GM19438 (cell line): ENCODE data around the gene RPL7A.

Experiments
- ATAC-seq: cut with Tn5 transposase; IDR thresholded peaks from one replicate; pipeline ENCODE4 v1.9.1; 2021; ENCODE audit warnings: low read depth; ENCODE audit not compliant: unreplicated experiment

RPL7A gene

GRCh38 chr9:133346021-133346785 lies 1.8 kb upstream of the RPL7A start:
- ATAC-seq: no peak

DNA sequence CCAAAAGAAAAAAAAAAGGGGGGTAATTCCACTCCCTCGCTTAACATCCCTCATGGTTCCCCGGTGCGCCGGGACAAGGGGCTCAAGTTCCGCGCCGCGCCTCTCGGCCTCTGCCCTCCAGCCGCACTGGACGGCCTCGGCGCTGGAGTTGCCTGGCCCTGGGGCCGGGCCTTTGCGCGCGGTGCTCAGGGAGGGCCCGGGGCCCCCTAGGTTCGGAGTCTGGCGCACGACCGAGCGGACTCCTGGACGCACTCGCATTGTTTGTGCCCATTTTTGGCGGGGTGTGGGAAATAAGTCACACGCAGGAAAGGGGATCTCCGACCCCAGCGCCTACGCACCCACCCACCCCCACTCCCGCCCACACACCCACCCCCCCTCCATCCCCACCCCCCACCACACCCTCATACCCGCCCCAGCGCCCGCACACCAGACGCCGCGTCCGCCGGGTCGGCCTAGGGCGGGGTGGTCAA lies 468 bp upstream of the RPL7A start:
- peak; percentile 48 for ATAC-seq

DNA sequence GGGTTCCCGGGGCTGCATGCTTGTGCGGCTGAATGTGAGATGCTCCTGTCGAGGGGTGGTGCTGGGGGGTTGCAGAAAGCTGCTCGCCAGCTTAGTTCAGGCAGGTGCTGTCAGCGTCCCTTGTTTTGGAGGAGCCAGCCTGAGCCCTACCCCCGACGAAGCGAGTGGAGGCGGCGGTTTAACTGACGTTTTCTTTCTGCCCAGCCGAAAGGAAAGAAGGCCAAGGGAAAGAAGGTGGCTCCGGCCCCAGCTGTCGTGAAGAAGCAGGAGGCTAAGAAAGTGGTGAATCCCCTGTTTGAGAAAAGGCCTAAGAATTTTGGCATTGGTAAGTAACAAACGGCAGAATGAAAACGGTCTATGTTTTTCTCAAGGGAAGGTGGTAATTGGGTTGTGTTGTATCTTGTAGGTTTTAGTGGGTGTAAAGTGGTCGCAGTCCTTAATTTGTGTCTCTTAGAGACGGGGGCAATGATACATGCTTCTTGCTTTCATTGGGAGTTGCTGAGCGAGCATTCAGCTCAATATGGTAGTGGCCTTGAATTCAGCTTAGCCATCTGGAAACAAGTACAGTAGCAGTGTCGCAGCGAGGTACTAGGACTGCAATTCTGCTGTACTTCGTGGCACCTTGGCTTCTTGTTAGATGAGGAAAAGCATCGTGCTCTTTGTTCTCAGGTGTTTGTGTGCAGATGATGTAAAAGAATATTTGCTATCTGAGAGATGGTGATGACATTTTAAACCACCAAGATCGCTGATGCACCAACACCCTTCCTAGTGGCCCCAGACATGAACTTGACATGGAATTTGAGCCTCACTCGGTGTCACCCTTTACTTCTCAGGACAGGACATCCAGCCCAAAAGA lies 928 bp downstream of the RPL7A start:
- ATAC-seq: no peak

DNA sequence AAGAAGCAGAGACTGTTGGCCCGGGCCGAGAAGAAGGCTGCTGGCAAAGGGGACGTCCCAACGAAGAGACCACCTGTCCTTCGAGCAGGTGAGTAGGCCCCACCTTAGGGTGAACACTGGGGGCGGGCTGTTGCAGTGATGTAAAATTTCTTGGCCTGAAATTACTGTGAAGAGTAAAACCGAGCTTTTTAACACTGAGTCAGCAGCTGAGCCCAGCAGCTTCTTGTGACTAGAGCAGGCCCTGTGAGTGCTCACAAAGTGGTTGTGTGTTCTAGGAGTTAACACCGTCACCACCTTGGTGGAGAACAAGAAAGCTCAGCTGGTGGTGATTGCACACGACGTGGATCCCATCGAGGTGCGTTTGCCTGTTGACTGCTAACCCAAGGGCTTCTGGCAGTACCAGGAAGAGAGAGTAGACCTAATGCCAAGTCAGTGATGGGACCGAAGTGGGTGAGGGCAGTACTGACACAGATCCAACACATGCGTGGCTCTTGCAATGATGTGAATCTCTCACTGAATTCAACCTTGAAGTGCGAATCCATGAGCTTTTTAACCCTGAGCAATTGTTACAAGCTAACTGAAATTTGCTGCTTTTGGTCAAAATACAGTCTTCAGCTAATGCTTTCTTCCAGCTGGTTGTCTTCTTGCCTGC lies 2.1 kb downstream of the RPL7A start:
- no peak for ATAC-seq

DNA sequence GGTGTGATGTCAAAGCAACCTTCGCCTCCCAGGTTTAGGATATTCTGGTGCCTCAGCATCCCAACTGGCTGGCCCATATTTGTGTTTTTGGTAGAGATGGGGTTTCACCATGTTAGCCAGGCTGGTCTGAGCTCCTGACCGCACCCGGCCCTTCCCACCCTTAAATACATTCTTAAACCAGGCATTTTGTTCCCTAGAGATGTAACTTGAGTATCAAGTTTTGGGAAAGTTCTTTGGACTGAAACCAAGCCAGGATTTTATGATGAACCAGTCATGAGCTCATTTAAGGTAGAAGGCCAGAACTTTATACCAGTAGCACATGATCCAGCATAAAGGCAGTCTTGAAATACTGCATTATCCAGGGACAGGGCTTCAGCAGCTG lies 3.5 kb downstream of the RPL7A start:
- no peak for ATAC-seq

DNA sequence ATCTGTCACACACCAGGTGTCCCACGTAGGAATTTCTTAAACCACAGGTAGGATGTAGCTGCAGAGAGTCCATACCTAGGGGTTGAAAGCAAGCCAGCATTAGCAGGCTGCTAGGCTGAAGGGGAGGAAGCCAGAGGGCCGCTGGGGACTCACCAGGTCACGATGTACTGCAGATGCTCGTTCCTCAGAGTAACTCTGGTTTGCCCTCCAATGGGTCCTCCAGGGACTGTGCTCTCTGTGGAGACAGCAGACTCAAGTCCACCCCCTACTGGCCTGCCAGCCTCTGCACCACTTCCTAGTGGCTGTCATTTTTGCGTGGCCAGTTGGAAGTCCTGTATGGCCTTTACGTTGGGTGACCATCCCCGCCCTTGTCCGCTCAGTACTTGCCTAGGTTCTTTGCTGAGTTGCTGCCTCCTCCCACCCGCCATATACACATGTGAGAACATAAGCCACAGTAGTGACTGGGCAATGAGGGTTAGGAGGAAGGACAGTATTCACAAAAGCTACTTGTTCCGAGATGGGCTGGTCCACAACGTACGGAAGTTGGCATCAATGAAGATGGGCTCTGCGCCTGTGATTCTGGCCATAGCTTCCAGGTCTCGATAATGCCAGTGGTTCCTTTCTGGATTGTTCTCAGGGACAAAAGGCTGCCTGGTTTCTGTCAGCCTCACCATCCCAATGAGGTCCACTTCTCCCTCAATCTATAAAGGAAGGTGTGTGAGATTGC lies 4.1 kb downstream of the RPL7A start:
- ATAC-seq: no peak

- ATAC-seq: no peak
Measured at GRCh38 chr9:133352635-133353340, 4.8 kb downstream of the RPL7A start.

DNA sequence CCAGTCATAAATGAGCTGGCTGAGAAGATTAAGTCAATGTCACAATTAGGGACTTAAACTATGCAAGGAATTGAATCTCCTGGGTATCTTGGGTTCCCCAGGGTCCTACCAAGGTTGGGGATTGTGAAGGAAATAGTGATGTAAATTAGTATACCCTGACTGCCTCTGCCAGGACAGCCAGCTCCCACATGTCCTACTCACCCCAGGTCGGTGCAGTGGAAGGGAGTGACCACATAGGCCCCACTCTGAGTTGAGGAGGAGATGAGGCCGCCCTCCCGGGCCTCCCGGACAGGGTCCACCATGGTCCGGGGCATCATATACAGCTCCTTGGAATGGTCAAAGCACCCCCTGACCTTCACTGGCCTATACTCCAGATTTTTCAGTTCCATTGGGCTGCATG lies 5.5 kb downstream of the RPL7A start:
- ATAC-seq: no peak

- no peak for ATAC-seq
Measured at GRCh38 chr9:133354766-133355165, 6.7 kb downstream of the RPL7A start.

- ATAC-seq: peak; percentile 10
Measured at GRCh38 chr9:133355881-133356357, 7.9 kb downstream of the RPL7A start.

GRCh38 chr9:133356391-133357091 lies 8.5 kb downstream of the RPL7A start, which contains the start of the genes SURF1 and SURF2:
Gene SURF1, minus strand, starts transcription at chr9:133356487. Its CDS starts 34 bp downstream, at chr9:133356453.
Gene SURF2, plus strand, starts transcription at chr9:133356550. Its CDS starts 43 bp downstream, at chr9:133356593.
- peak; percentile 52 for ATAC-seq

GRCh38 chr9:133357656-133358055 lies 9.6 kb downstream of the RPL7A start:
- ATAC-seq: no peak

GRCh38 chr9:133359399-133360175 lies 11.6 kb downstream of the RPL7A start:
- ATAC-seq: no peak

DNA sequence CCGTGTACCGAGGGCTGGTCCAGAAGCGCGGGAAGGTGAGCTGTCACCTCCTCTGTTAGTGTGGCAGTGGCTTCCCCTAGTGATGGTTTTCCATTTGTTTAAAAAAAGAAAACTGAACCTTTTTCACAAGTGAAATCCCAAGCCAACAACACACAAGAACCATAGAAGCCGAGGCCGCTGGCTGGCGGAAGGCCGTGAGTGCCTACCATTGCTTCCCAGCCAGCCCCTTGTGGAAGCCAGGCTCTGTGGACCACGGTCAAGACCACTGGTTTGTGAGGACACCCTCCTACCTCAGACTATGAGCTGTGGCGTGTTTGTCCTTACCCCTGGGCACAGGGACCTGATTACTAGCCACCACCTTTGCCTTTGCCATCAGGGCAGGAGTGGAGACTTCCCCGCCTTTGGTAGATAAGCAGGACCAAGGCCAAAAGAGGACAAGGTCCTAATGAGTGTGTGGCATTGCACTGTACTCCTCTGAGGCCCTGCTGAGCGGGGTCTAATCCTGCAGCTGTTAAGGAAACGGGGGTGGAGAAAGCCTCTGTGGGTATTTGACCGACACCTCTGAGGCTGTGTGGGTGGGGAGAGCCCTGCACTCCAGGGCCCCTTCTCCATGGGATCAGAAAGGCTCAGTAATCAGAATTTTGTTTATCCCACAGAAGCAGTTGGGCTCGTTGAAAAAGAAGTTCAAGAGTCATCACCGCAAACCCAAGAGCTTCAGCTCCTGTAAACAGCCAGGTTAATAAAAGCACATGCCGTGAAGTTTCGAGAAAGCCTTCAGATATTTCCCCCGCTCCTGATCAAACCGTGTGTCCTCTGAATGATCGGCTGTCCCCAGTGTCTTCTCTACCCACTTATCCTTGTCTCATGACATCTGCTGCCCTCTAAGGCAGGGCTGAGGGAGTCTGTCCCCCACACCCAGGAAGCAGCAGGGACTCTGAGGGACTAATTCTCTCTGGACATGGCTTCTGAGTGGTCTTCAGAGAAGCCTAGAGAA lies 12.7 kb downstream of the RPL7A start:
- no peak for ATAC-seq

DNA sequence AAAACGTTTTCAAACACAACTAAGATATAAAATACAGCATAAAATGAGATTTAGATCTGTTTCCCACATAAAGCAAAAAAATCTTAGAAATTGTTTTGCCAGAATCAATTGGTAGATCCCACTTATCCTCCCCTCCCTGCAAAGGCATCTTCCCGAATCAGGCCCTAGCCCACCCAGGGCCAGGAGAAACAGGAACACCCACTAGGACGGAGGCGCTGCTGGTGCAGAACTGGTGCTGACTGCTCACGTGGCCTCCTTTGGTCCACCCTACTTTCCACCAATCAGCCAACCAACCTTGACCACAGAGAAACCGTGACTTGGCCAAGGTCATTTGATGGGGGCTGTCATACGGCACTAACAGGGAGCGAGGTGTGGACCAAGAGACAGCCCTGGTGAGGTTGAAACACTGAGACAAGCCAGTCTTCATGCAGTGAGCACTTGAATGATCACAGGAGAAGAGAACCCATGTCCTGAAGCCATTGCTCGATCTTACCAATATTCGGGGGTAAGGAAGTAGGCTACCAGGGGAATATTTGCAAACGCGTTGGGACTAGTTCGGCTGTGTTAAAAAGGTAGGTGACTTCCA lies 13.6 kb downstream of the RPL7A start:
- ATAC-seq: no peak

GRCh38 chr9:133362359-133363044 lies 14.5 kb downstream of the RPL7A start:
- no peak for ATAC-seq
